HCT116 (cell line): ENCODE results near the gene KCNH2.

Experiments
- CBX3 ChIP-seq: IDR thresholded peaks from 2 replicates; pipeline ENCODE4 v1.6.1; 2012; ENCODE audit warnings: low read depth
- CTCF ChIP-seq, 3 experiments: fragments of 200-600 bp in 1 of 3; sonication (generic) in 1 of 3; IDR thresholded peaks in 2 of 3; conservative IDR thresholded peaks in 1 of 3; 2 replicates each; pipeline ENCODE4 v1.5.1; 2012 to 2017; ENCODE audit warnings: low read depth in 2 of 3, low read length in 2 of 3, antibody characterized with exemption in 1 of 3, borderline replicate concordance in 1 of 3, control low read depth in 1 of 3, mild to moderate bottlenecking in 1 of 3, mixed read lengths in 1 of 3, mixed run types in 1 of 3, moderate library complexity in 1 of 3; ENCODE audit not compliant: insufficient read depth in 1 of 3
- ELF1 ChIP-seq: IDR thresholded peaks from 2 replicates; pipeline ENCODE4 v1.6.1; 2012; ENCODE audit warnings: low read depth, borderline replicate concordance
- JUND ChIP-seq: IDR thresholded peaks from 2 replicates; pipeline ENCODE4 v1.6.1; 2012
- POLR2A ChIP-seq: IDR thresholded peaks from 2 replicates; pipeline ENCODE4 v1.7.0; 2011; ENCODE audit warnings: borderline replicate concordance; ENCODE audit not compliant: insufficient read depth, insufficient read length; ENCODE audit errors: extremely low read depth
- SIN3A ChIP-seq: IDR thresholded peaks from 2 replicates; pipeline ENCODE4 v1.6.1; 2012; ENCODE audit warnings: low read depth
- SP1 ChIP-seq: IDR thresholded peaks from 2 replicates; pipeline ENCODE4 v1.6.1; 2012; ENCODE audit warnings: low read depth
- TF ChIP-seq, protein P1 (sequence below): IDR thresholded peaks from 2 replicates; pipeline ENCODE4 v1.6.1; 2012

DNA sequence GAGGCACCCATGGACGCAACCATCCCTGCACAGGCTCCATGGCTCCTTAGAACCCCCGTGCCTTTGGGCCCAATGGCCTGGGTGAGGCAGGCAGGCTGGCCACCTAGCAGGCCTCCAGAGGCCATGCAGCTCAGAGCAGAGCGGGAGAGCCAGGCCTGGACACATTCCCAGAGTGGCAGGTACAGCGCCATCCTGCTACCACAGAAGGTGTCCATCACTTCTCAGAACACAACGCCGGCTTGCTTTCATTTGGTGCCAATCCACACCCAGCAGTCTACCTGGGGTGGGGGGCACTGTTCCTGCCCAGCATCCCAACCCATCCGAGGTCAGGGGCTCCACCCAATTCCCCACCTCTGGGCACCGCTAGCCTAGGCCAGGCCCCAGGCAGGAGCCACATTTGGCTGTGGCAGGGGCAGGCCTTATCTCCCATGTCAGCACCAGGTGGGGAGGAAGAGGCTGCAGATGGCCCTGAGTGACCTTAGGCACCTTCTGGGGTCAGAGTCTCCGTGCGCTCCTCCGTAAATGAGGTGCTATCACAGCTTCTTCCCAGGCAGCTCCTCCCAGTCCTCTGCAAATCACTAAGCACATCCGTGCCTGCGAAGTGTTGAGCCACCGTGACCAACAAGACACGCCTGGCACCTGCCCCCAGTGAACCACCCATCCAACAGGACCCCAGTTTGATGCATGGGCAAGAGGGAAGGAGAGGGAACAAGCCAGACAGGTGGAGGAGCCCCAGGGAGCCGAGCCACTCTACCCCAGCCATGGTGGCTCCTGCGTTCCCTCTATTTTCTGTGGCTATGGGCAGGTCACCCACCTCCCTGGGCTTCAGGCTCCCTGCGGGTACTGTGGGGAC is 14.2 kb downstream of the KCNH2 start:
- TF ChIP-seq CTCF (IDR thresholded peaks at IDR 0.05 in 2 of 3, conservative IDR thresholded peaks at IDR 0.05 in 1 of 3; ENCODE audit: borderline replicate concordance in 1 of 3, insufficient read depth in 1 of 3, low read depth in 2 of 3, low read length in 2 of 3) (no peak), JUND (no peak), POLR2A (no peak), SP1 (no peak), CBX3 (no peak), SIN3A (no peak), ELF1 (no peak)
- TF ChIP-seq, protein P1, sequence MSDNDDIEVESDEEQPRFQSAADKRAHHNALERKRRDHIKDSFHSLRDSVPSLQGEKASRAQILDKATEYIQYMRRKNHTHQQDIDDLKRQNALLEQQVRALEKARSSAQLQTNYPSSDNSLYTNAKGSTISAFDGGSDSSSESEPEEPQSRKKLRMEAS: no peak
